ENCODE data around the gene TH.

TH gene

DNA sequence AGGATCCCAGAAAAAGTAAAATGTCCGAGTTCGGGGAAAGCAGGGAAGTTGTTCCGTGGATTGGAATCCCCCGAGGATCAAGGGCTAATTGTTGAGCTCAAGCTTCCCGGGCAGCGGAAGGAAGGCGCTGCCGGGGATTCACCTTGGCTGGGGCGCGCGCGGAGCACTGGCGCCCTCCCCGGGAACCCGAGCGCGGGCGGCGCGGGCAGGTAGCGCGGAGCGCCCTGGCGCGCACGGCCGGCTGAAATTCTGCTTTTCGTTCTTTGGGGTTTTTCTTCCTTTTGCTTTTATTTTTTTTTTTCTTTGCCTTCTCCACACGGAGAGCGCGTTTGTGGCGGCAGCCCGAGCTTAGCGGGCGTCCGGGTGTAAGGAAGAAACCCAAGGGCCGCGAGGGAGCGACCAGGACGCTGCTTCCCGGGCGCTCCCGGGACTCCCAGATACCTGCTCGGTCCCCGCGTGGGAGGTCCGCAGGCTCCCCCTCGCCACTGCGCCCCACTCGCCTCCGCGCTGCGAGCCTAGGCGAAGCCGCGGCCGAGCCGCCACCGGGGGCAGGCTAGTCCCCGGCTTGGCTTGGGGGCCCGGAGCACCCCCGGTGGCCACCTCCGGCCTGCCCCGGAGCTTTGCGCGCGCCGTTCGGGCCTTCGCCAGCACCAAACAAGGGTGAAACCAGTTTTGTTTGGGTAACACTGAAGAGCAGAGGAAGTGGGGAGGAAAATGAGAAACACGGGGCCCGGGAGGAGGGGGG is 27.6 kb downstream of the TH start:
- TF ChIP-seq, protein P1, sequence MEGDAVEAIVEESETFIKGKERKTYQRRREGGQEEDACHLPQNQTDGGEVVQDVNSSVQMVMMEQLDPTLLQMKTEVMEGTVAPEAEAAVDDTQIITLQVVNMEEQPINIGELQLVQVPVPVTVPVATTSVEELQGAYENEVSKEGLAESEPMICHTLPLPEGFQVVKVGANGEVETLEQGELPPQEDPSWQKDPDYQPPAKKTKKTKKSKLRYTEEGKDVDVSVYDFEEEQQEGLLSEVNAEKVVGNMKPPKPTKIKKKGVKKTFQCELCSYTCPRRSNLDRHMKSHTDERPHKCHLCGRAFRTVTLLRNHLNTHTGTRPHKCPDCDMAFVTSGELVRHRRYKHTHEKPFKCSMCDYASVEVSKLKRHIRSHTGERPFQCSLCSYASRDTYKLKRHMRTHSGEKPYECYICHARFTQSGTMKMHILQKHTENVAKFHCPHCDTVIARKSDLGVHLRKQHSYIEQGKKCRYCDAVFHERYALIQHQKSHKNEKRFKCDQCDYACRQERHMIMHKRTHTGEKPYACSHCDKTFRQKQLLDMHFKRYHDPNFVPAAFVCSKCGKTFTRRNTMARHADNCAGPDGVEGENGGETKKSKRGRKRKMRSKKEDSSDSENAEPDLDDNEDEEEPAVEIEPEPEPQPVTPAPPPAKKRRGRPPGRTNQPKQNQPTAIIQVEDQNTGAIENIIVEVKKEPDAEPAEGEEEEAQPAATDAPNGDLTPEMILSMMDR (IDR thresholded peaks at IDR 0.05; ENCODE audit: borderline replicate concordance, control extremely low read depth, extremely low read depth, insufficient read depth, missing control alignments) = no peak
- in situ Hi-C loops (cut with MboI; ENCODE audit: low sequenced_read_pairs, unreplicated experiment) = no loop called here
- DNase-seq (ENCODE audit: low spot score) = no peak

DNA sequence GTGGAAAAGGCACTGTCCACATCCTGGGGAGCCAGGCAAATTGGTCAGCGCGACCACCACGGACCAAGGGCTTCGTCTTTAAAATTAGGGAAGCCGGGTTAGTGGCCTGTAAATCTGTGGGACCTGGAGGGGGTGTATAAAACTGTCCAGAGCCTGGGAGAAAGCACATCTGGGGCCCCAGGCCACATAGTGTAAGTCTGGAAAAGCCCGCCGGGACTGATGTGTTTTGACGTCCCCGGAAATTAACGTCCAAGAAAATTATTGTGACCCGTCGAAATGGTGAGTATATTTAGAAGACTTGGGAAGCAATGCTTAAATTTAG is 28.2 kb downstream of the TH start:
- in situ Hi-C loops (cut with MboI; ENCODE audit: low sequenced_read_pairs, unreplicated experiment) = no loop called here
- no peak for DNase-seq (ENCODE audit: low spot score)
- TF ChIP-seq, protein P1 (IDR thresholded peaks at IDR 0.05; ENCODE audit: borderline replicate concordance, control extremely low read depth, extremely low read depth, insufficient read depth, missing control alignments) = no peak

DNA sequence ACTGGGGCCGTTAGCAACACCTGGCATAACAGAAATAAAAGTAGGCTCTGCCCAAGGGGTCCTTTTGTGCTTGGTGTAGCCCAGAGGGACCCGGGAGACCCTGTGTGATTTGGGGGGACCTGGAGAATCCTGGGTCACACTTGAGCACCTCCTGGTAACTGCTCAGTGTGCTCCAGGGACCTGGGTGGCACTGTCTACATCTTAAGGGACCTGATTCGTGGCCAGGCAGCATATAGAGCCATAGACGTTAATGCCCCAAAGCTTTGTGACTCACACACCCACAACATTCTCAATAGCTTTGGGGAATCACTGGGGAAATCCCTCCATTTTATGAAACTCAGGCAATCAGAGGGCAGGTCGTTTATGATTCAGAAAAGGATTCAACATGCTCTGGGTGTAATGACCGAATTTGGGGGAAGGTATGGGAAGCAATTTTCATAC is 28.8 kb downstream of the TH start:
- TF ChIP-seq, protein P1 (IDR thresholded peaks at IDR 0.05; ENCODE audit: borderline replicate concordance, control extremely low read depth, extremely low read depth, insufficient read depth, missing control alignments) = no peak
- peak; percentile 78 for DNase-seq (ENCODE audit: low spot score)

DNA sequence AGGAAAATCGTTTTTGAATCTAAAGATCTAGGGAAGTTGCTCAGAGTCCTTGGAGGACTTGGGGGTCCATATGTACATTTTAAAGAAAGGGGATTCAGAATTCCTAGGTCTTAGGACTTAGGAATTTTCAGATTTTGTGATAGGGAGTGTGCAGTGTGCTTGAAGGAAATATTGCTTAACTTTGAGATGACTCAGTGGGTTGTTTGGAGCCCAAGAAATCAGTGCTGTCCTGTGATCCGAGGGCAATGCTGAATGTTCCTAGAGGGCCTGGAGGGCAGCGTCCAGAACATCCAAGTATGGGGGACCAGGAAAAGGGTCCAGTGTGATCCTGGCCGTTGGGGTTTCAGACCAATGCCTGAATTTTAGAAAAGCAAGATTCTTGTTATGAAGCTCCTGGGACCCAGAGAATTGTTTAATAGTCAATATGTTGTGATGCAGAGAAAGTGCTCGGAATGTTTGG is 29.3 kb downstream of the TH start:
- TF ChIP-seq, protein P1 (IDR thresholded peaks at IDR 0.05; ENCODE audit: borderline replicate concordance, control extremely low read depth, extremely low read depth, insufficient read depth, missing control alignments) = no peak
- in situ Hi-C loops (cut with MboI; ENCODE audit: low sequenced_read_pairs, unreplicated experiment) = no loop called here
- no peak for DNase-seq (ENCODE audit: low spot score)

More for the DNA sequence above, 28.8 kb downstream of the TH start:
- in situ Hi-C loops (cut with MboI; ENCODE audit: low sequenced_read_pairs, unreplicated experiment) = no loop called here

DNA sequence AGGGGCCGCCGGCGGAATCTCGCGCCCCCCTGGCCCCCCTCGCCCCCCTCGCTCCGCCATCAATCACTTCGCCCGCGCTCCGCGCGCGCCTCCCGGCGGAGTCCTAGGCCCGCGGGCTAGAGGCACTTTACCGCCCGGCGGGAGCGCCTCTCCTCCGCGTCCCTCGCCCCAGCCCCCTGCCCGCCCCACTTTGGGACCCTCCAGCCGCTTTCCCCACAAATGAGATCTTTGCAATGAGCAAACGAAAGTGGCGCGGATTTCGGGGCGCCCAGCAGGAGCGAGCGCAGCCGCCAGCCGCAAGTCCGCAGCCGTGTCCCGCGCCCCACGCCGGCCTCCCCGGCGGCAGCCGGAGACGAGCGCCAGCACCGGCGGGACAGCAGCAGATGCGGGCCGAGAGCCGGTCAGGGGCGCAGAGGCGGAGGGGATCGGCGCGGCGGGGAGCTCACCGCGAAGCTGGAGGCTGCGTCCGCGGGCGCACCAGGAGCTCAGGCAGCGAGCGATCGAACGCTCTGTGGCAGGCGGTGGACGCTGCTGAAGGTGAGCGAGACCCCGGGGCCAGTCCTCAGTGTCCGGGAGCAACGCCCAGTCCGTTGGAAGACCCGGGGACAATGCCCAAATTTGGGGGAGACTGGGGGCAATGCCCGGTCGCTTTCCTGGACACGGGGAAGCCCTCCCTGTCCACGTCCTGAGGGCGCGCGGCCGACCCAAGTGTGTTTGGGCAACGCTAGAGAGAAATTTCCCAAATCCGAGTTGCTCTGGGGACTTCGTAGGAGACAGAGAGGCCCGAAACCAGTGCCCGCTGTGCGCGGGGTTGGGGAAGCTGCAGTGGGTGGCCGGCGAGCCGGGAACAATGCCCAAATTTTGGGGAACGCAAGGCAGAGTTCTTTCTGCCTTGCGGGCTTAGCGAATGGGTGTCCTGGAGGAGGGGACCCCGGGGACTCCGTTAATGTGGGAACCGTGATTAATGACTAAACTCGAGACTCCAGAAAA is 30.9 kb downstream of the TH start:
- DNase-seq (ENCODE audit: low spot score) = no peak
- in situ Hi-C loops (cut with MboI; ENCODE audit: low sequenced_read_pairs, unreplicated experiment) = no loop called here
- TF ChIP-seq, protein P1 (IDR thresholded peaks at IDR 0.05; ENCODE audit: borderline replicate concordance, control extremely low read depth, extremely low read depth, insufficient read depth, missing control alignments) = no peak

DNA sequence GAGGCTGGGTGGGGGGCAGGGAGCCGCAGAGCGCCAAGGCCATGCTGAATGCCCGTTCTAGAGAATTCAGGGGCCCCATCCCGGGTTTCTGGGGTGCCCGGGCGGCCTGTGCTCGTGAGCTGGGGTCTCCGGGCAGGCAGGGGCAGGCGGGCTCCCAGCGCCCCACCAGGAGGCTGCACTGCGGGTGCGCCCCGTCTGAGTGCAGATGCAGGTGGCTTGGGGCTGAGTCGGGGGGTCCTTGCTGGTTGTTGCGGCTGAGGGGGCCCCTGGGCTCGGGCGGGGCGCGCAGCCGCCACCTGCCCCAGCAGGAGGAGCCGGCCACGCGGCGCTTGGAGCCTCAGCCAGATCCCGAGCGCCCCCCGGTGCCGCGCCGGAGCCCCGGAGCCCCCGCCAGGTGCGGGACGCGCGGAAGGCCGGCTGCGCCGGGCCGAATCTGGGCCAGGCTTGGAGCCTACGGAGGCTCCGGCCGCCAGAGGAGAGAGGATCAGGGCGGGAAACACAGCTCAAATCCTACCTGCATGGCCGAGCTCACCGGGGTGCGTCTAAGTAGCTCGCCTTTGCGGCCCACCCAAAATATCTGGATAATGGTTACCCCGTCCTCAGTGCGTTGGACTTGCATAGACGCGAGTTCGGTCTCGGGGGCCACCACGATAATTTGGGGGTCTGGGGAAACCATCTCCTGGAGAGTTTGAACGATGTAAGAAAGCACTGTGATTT is 31.8 kb downstream of the TH start:
- DNase-seq (ENCODE audit: low spot score) = no peak
- TF ChIP-seq, protein P1 (IDR thresholded peaks at IDR 0.05; ENCODE audit: borderline replicate concordance, control extremely low read depth, extremely low read depth, insufficient read depth, missing control alignments) = no peak
- in situ Hi-C loops (cut with MboI; ENCODE audit: low sequenced_read_pairs, unreplicated experiment) = no loop called here
